Measurements from ENCODE around the gene THADA. TPM values are rescaled to one million over a fixed set of nuclear protein-coding genes. Genes with fewer than 3 reads are reported as not detected.

The THADA gene
- total and polyA plus RNA-seq, 2 donors (not counting 3 experiments of a cell fraction or from before 2014, with no cell fraction given): 22.6 to 25.3 TPM

- intact Hi-C loops (cut with micrococcal nuclease) (no loop called here), dilution Hi-C loops (cut with MboI; ENCODE audit: extremely low pct_ligation_motif_present, low sequenced_read_pairs) (no loop called here)
- H3K9me3 ChIP-seq (replicated peaks; ENCODE audit: control insufficient read depth, insufficient read depth, low read length): no peaks in the 10 kb centered on the region
- no peaks in the 10 kb centered on the region for H3K9me1 ChIP-seq (replicated peaks; ENCODE audit: control insufficient read depth, extremely low read depth, insufficient read depth, low read length)
- no peaks in the 10 kb centered on the region for H3K27me3 ChIP-seq (ENCODE audit: control insufficient read depth in 2 of 2, insufficient read depth in 2 of 2, low read length in 2 of 2)
- ChIA-PET CTCF (interaction anchor here (0.5 to 1.9 kb wide), 2 partner anchors 256 to 357 kb away, joined by 3 to 4 read pairs; no protein-coding TSS in a partner anchor), POLR2A (interaction anchor here (1.0 kb wide), 1 partner anchor 24 kb away, joined by 3 read pairs; the partner anchor contains the start of gene ZFP36L2)
- no peak overlapping the region for H3K27ac ChIP-seq (ENCODE audit: insufficient read depth, low read depth, low read length)
- BruUV-seq (replicated peaks): no TSS peak
- no peaks in the 10 kb centered on the region for H3K79me2 ChIP-seq (ENCODE audit: control insufficient read depth, insufficient read depth, low read length)
- no peaks in the 10 kb centered on the region for H3K4me1 ChIP-seq (ENCODE audit: control insufficient read depth, extremely low read depth, insufficient read depth, low read length)
- H2AFZ ChIP-seq (ENCODE audit: low read depth, low read length): no peak overlapping the region
- H4K20me1 ChIP-seq (replicated peaks; ENCODE audit: control insufficient read depth, extremely low read depth, insufficient read depth, low read length): no peaks in the 10 kb centered on the region
- no peak overlapping the region for H3K9ac ChIP-seq (replicated peaks; ENCODE audit: extremely low read depth, insufficient read depth, low read length)
- no peak for DNase-seq (ENCODE audit: low read depth, low spot score)
- FAIRE-seq: no peak
- no peak overlapping the region for H3K4me3 ChIP-seq (replicated peaks in 1 of 3; ENCODE audit: insufficient read depth in 1 of 3, low read depth in 1 of 3, low read length in 3 of 3)
- H3K36me3 ChIP-seq (ENCODE audit: control insufficient read depth in 2 of 2, extremely low read depth in 1 of 2, insufficient read depth in 2 of 2, low read length in 2 of 2): no peaks in the 10 kb centered on the region
- H3K4me2 ChIP-seq (ENCODE audit: insufficient read depth, low read length): no peak overlapping the region
- no peak for TF ChIP-seq CTCF (IDR thresholded peaks at IDR 0.05; ENCODE audit: extremely low read depth in 1 of 2, insufficient read depth in 1 of 2, low read depth in 1 of 2, low read length in 2 of 2)
Observed at GRCh38 chr2:43202289-43202688, 393.5 kb downstream of the THADA start.

GRCh38 chr2:43201497-43201896 lies 394.3 kb downstream of the THADA start:
- CTCF ChIA-PET: interaction anchor here (0.5 to 1.9 kb wide), 2 partner anchors 255 to 357 kb away, joined by 3 to 4 read pairs; no protein-coding TSS in a partner anchor
- Histone ChIP-seq H3K27ac (ENCODE audit: insufficient read depth, low read depth, low read length) (no peak overlapping the region), H3K27me3 (ENCODE audit: control insufficient read depth in 2 of 2, insufficient read depth in 2 of 2, low read length in 2 of 2) (no peaks in the 10 kb centered on the region), H3K9me3 (replicated peaks; ENCODE audit: control insufficient read depth, insufficient read depth, low read length) (no peaks in the 10 kb centered on the region), H4K20me1 (replicated peaks; ENCODE audit: control insufficient read depth, extremely low read depth, insufficient read depth, low read length) (no peaks in the 10 kb centered on the region), H3K9me1 (replicated peaks; ENCODE audit: control insufficient read depth, extremely low read depth, insufficient read depth, low read length) (no peaks in the 10 kb centered on the region), H3K79me2 (ENCODE audit: control insufficient read depth, insufficient read depth, low read length) (no peaks in the 10 kb centered on the region), H3K4me2 (ENCODE audit: insufficient read depth, low read length) (no peak overlapping the region), H3K4me1 (ENCODE audit: control insufficient read depth, extremely low read depth, insufficient read depth, low read length) (no peaks in the 10 kb centered on the region), H3K36me3 (ENCODE audit: control insufficient read depth in 2 of 2, extremely low read depth in 1 of 2, insufficient read depth in 2 of 2, low read length in 2 of 2) (no peaks in the 10 kb centered on the region), H3K9ac (replicated peaks; ENCODE audit: extremely low read depth, insufficient read depth, low read length) (no peak overlapping the region), H3K4me3 (replicated peaks in 1 of 3; ENCODE audit: insufficient read depth in 1 of 3, low read depth in 1 of 3, low read length in 3 of 3) (no peak overlapping the region), H2AFZ (ENCODE audit: low read depth, low read length) (no peak overlapping the region)
- POLR2A ChIA-PET: interaction anchor here (1.0 kb wide), 1 partner anchor 25 kb away, joined by 3 read pairs; the partner anchor contains the start of gene ZFP36L2
- no TSS peak for BruUV-seq (replicated peaks)
- dilution Hi-C loops (cut with MboI; ENCODE audit: extremely low pct_ligation_motif_present, low sequenced_read_pairs) (no loop called here), intact Hi-C loops (cut with micrococcal nuclease) (no loop called here)
- FAIRE-seq (no peak), DNase-seq (ENCODE audit: low read depth, low spot score) (no peak)
- TF ChIP-seq POLR2A (IDR thresholded peaks at IDR 0.05; ENCODE audit: low read depth, low read length) (no peak), JUN (IDR thresholded peaks at IDR 0.05; ENCODE audit: borderline replicate concordance, insufficient read depth, insufficient read length, low read depth) (no peak), GATA2 (IDR thresholded peaks at IDR 0.05; ENCODE audit: insufficient read depth, insufficient read length, low read depth, low read length) (no peak), EZH2 (IDR thresholded peaks at IDR 0.05; ENCODE audit: borderline replicate concordance, low read depth, low read length, severe bottlenecking) (no peak), FOS (IDR thresholded peaks at IDR 0.05; ENCODE audit: borderline replicate concordance, insufficient read depth, low read length) (no peak), MAX (IDR thresholded peaks at IDR 0.05; ENCODE audit: insufficient read depth, insufficient read length) (no peak), MYC (IDR thresholded peaks at IDR 0.05; ENCODE audit: low read depth, low read length) (no peak), CTCF (IDR thresholded peaks at IDR 0.05; ENCODE audit: extremely low read depth in 1 of 2, insufficient read depth in 1 of 2, low read depth in 1 of 2, low read length in 2 of 2) (no peak), POLR2AphosphoS5 (IDR thresholded peaks at IDR 0.05; ENCODE audit: insufficient read depth, low read depth, low read length) (no peak)

Data from endothelial cell of umbilical vein (primary cell).